OCI-LY7 (cell line): ENCODE data around the gene KHDC4.

Experiments used
- EZH2phosphoT487 ChIP-seq: fragments of 200-600 bp; sonication (generic); IDR thresholded peaks from 2 replicates; pipeline ENCODE4 v1.6.1; 2018; ENCODE audit warnings: low read depth, borderline replicate concordance, mild to moderate bottlenecking, mixed run types, antibody characterized with exemption, low read length, moderate library complexity, mixed read lengths
- TF ChIP-seq, protein P1 (sequence below): fragments of 200-600 bp; sonication (generic); conservative IDR thresholded peaks from 2 replicates; pipeline ENCODE4 v1.5.1; 2014; ENCODE audit warnings: mild to moderate bottlenecking, antibody characterized with exemption, low read length, moderate library complexity, mixed read lengths

DNA sequence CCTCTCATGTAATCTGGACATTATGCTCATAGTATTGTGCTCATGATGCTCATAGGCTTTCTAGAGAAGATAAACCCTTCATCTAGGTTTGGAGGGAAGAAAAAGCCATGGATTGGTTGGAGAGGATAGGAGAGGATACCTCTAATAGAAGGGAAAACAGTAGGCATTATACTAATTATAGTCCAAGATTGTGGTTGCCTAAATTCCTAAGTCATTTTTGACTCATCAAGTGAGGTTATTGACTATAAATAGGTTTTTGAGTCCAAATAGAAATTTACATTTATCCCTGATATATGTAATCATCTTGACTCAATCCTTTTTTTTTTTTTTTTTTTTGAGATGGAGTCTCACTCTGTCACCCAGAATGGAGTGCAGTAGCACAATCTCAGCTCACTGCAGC lies 69.8 kb downstream of the KHDC4 start:
- TF ChIP-seq, protein P1, sequence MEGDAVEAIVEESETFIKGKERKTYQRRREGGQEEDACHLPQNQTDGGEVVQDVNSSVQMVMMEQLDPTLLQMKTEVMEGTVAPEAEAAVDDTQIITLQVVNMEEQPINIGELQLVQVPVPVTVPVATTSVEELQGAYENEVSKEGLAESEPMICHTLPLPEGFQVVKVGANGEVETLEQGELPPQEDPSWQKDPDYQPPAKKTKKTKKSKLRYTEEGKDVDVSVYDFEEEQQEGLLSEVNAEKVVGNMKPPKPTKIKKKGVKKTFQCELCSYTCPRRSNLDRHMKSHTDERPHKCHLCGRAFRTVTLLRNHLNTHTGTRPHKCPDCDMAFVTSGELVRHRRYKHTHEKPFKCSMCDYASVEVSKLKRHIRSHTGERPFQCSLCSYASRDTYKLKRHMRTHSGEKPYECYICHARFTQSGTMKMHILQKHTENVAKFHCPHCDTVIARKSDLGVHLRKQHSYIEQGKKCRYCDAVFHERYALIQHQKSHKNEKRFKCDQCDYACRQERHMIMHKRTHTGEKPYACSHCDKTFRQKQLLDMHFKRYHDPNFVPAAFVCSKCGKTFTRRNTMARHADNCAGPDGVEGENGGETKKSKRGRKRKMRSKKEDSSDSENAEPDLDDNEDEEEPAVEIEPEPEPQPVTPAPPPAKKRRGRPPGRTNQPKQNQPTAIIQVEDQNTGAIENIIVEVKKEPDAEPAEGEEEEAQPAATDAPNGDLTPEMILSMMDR, result no peak
- TF ChIP-seq EZH2phosphoT487, result no peak
